Kidney epithelial cell (primary cell): Measurements from ENCODE around the gene TPTE. TPM values are rescaled to one million over a fixed set of nuclear protein-coding genes. Genes with fewer than 3 reads are reported as not detected.
"Not testable (repeated sequence)": the region's sequence is repeated elsewhere in the genome, so short reads cannot be mapped to it uniquely, and the experiment has no call there.

Source experiments
- DNase-seq: peaks from one replicate; pipeline ENCODE4 v3.0.0-alpha.2; 2010; ENCODE audit warnings: low read depth
- H3K27me3 ChIP-seq: 2 replicates; pipeline ENCODE4 v1.6.0; 2011; ENCODE audit warnings: low read length; ENCODE audit not compliant: control insufficient read depth, insufficient read depth
- H3K36me3 ChIP-seq: 2 replicates; pipeline ENCODE4 v1.5.1; 2011; ENCODE audit warnings: low read length; ENCODE audit not compliant: control insufficient read depth, insufficient read depth
- H3K4me3 ChIP-seq: 2 replicates; pipeline ENCODE4 v1.5.1; 2011; ENCODE audit warnings: low read depth, mild to moderate bottlenecking, control low read depth, low read length
- total RNA-seq: library from RNA; depleted of rRNA; stranded (reverse); fragments of >200 nt; gene quantifications from 2 replicates; pipeline ENCODE4 v1.2.3, GENCODE V29; 2015
- TF ChIP-seq, protein P1 (sequence below): IDR thresholded peaks from 2 replicates; pipeline ENCODE4 v1.5.1; 2011; ENCODE audit warnings: mild to moderate bottlenecking, moderate library complexity, low read length, control low read depth, inconsistent platforms; ENCODE audit not compliant: insufficient read depth, poor library complexity, severe bottlenecking

Gene TPTE
- total RNA-seq, 1 donor from 2014 or later: not detected

DNA sequence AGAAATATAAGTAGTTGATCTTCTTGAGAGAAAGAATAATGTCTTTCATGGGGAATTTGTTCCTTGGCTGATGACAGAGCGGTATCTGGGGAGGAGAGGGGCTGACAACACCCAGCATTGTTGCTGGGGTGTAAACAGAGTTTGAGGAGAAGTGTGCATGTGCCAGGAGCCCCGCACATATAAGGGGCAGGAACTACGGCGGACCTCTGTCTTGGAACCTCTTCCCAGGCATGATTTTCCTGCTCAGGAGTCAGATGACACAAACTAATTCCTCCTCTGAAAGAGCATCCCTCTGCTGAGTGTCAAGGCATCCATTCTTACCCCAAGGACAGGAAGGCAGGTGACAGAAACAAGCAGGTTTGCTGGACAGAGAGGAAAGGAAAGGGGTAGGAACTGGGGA lies 119.1 kb downstream of the TPTE start:
- TF ChIP-seq, protein P1, sequence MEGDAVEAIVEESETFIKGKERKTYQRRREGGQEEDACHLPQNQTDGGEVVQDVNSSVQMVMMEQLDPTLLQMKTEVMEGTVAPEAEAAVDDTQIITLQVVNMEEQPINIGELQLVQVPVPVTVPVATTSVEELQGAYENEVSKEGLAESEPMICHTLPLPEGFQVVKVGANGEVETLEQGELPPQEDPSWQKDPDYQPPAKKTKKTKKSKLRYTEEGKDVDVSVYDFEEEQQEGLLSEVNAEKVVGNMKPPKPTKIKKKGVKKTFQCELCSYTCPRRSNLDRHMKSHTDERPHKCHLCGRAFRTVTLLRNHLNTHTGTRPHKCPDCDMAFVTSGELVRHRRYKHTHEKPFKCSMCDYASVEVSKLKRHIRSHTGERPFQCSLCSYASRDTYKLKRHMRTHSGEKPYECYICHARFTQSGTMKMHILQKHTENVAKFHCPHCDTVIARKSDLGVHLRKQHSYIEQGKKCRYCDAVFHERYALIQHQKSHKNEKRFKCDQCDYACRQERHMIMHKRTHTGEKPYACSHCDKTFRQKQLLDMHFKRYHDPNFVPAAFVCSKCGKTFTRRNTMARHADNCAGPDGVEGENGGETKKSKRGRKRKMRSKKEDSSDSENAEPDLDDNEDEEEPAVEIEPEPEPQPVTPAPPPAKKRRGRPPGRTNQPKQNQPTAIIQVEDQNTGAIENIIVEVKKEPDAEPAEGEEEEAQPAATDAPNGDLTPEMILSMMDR: no peak
- no peak for DNase-seq
- no peaks in the 10 kb centered on the region for H3K27me3 ChIP-seq
- H3K4me3 ChIP-seq: no peak overlapping the region
- H3K36me3 ChIP-seq: no peaks in the 10 kb centered on the region

DNA sequence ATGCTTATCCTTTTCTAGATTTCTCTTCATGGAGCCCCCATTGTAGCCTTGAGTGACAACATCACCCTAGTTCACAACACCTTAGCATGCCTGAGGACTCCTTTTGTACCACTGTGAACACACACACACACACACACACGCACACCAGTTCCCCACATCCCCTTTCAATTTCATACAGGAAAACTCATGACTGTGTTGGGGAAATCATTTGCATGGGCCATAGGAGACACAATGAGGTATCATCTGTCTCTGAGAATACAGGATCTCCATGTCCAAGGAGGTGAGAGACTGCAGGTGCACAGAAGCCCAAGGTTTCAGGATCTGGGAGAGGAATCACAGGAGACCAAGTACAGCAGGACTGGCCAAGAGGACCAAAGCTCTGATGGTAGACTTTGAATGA lies 119.7 kb downstream of the TPTE start:
- Histone ChIP-seq H3K27me3 (no peaks in the 10 kb centered on the region), H3K4me3 (no peak overlapping the region), H3K36me3 (no peaks in the 10 kb centered on the region)
- TF ChIP-seq, protein P1: no peak
- DNase-seq: no peak

DNA sequence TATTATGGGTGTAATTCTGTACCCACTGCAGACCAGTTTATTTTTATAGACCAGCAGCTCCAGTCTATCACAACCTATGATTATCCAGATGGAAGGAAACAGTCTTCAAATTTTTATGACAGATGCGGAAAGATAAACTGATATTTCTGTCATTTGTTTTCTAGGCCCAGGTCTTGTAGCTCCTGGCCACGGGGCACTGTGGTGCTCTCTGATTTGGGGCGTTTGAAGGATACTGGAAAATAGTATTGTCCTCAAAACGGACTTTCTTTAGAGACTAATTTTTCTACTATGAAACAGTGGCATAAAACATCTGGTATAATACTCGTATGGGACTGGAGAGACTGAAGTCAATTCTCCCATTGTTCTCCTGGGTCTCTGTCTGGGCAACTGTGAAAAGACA lies 124.3 kb downstream of the TPTE start:
- H3K27me3 ChIP-seq, H3K36me3 ChIP-seq, DNase-seq, H3K4me3 ChIP-seq: not testable (repeated sequence)

DNA sequence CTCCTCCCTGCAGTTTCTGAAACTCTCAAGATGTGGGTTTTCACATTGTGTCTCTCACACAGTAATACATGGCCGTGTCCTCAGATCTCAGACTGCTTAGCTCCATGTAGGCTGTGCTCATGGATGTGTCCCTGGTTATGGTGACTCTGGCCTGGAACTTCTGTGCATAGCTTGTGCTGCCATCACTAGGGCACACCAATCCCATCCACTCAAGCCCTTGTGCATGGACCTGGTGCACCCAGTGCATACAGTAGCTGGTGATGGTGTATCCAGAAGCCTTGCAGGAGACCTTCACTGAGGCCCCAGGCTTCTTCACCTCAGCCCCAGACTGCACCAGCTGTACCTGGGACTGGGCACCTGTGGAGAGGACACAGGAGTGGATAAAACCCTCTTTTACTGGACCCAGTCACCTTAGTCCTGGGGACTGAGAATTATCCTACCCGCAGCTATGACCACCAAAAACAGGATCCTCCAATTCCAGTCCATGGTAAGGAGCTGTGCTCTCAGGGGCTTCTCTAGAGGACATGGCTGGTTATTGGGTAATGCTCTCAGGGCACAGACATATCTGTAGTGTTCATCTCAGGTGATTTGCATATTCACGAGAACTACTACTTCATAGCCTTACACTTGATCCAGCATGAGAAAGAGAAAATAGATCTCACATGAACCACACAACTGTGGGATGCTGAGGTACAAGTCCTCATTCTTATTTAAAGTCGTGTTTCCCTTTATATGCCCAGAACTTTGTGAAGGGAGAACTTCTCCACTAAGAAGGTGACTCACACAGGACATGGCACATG lies 128.2 kb downstream of the TPTE start:
- not testable (repeated sequence) for H3K4me3 ChIP-seq, DNase-seq, H3K36me3 ChIP-seq, H3K27me3 ChIP-seq

DNA sequence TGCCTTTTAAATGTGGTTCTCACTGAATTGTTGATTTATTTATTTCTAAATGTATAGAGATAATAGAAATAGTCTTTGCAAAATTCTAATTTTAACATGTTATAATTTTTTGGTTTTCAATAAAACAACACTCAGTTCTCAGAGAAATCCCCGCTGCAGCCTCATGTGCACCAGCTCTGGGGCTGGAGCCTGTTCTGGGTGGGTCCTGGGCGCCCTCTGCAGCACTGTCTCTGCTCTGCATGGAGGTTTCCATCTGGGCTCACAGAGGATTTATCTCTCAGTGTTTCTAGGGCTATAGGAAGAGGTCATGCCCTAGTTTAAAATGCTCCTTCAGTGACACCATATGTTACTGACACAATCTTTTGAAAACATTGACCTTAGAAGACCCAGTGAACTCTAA lies 128.9 kb downstream of the TPTE start:
- H3K36me3 ChIP-seq, H3K27me3 ChIP-seq, DNase-seq, H3K4me3 ChIP-seq: not testable (repeated sequence)
